Mucosa of stomach (tissue), 1 donor: ENCODE results near the gene ABCC9.

Experiments used
- H3K27me3 ChIP-seq: one replicate; pipeline ENCODE4 v1.7.0; 2013; ENCODE audit warnings: mild to moderate bottlenecking, low read length; ENCODE audit not compliant: control insufficient read depth, insufficient read depth
- H3K36me3 ChIP-seq: one replicate; pipeline ENCODE4 v1.7.0; 2013; ENCODE audit warnings: low read length; ENCODE audit not compliant: control insufficient read depth, insufficient read depth
- H3K4me1 ChIP-seq: one replicate; pipeline ENCODE4 v1.7.0; 2013; ENCODE audit warnings: mild to moderate bottlenecking, low read length; ENCODE audit not compliant: control insufficient read depth, insufficient read depth
- H3K4me3 ChIP-seq: one replicate; pipeline ENCODE4 v1.7.0; 2013; ENCODE audit warnings: low read length
- H3K9ac ChIP-seq: one replicate; pipeline ENCODE4 v1.7.0; 2013; ENCODE audit warnings: mild to moderate bottlenecking, low read length, moderate library complexity
- H3K9me3 ChIP-seq: one replicate; pipeline ENCODE4 v1.7.0; 2013; ENCODE audit warnings: mild to moderate bottlenecking, low read length, moderate library complexity; ENCODE audit not compliant: control insufficient read depth
- donor health status: Pancreatic carcinoma.

Gene ABCC9

GRCh38 chr12:21860128-21860527 is 81.1 kb downstream of the ABCC9 start:
- H3K9me3 ChIP-seq: no peaks in the 10 kb centered on the region
- H3K27me3 ChIP-seq: no peaks in the 10 kb centered on the region
- no peaks in the 10 kb centered on the region for H3K4me1 ChIP-seq
- no peak overlapping the region for H3K4me3 ChIP-seq
- no peak overlapping the region for H3K9ac ChIP-seq
- H3K36me3 ChIP-seq: no peaks in the 10 kb centered on the region

- Histone ChIP-seq H3K36me3 (no peaks in the 10 kb centered on the region), H3K9me3 (no peaks in the 10 kb centered on the region), H3K4me1 (no peaks in the 10 kb centered on the region)
Observed at GRCh38 chr12:21852251-21852650, 89.0 kb downstream of the ABCC9 start.

GRCh38 chr12:21851151-21851550 is 90.1 kb downstream of the ABCC9 start:
- Histone ChIP-seq H3K9ac (no peak overlapping the region), H3K4me1 (no peaks in the 10 kb centered on the region), H3K9me3 (no peaks in the 10 kb centered on the region), H3K36me3 (no peaks in the 10 kb centered on the region), H3K4me3 (no peak overlapping the region), H3K27me3 (no peaks in the 10 kb centered on the region)

More at GRCh38 chr12:21852251-21852650, 89.0 kb downstream of the ABCC9 start:
- H3K4me3 ChIP-seq: no peak overlapping the region
- no peaks in the 10 kb centered on the region for H3K27me3 ChIP-seq
- no peak overlapping the region for H3K9ac ChIP-seq

GRCh38 chr12:21850419-21850818 is 90.8 kb downstream of the ABCC9 start:
- H3K9me3 ChIP-seq: no peaks in the 10 kb centered on the region
- H3K36me3 ChIP-seq: no peaks in the 10 kb centered on the region
- H3K4me3 ChIP-seq: no peak overlapping the region
- H3K27me3 ChIP-seq: no peaks in the 10 kb centered on the region
- no peaks in the 10 kb centered on the region for H3K4me1 ChIP-seq
- H3K9ac ChIP-seq: no peak overlapping the region

- Histone ChIP-seq H3K4me1 (no peaks in the 10 kb centered on the region), H3K4me3 (no peak overlapping the region), H3K9ac (no peak overlapping the region), H3K27me3 (no peaks in the 10 kb centered on the region), H3K9me3 (no peaks in the 10 kb centered on the region), H3K36me3 (no peaks in the 10 kb centered on the region)
Observed at GRCh38 chr12:21849878-21850277, 91.3 kb downstream of the ABCC9 start.

- no peaks in the 10 kb centered on the region for H3K4me1 ChIP-seq
- no peaks in the 10 kb centered on the region for H3K9me3 ChIP-seq
- no peaks in the 10 kb centered on the region for H3K36me3 ChIP-seq
- no peak overlapping the region for H3K4me3 ChIP-seq
- no peak overlapping the region for H3K9ac ChIP-seq
- H3K27me3 ChIP-seq: no peaks in the 10 kb centered on the region
Observed at GRCh38 chr12:21848192-21848591, 93.0 kb downstream of the ABCC9 start.

GRCh38 chr12:21843795-21844194 is 97.4 kb downstream of the ABCC9 start:
- Histone ChIP-seq H3K36me3 (no peaks in the 10 kb centered on the region), H3K4me3 (no peak overlapping the region), H3K4me1 (no peaks in the 10 kb centered on the region), H3K9ac (no peak overlapping the region), H3K27me3 (no peaks in the 10 kb centered on the region), H3K9me3 (no peaks in the 10 kb centered on the region)

- Histone ChIP-seq H3K9ac (no peak overlapping the region), H3K4me1 (no peaks in the 10 kb centered on the region), H3K36me3 (no peaks in the 10 kb centered on the region), H3K9me3 (no peaks in the 10 kb centered on the region), H3K27me3 (no peaks in the 10 kb centered on the region), H3K4me3 (no peak overlapping the region)
Observed at GRCh38 chr12:21839776-21840175, 101.5 kb downstream of the ABCC9 start.

GRCh38 chr12:21837847-21838246 is 103.4 kb downstream of the ABCC9 start:
- no peaks in the 10 kb centered on the region for H3K36me3 ChIP-seq
- H3K9me3 ChIP-seq: no peaks in the 10 kb centered on the region
- no peaks in the 10 kb centered on the region for H3K27me3 ChIP-seq
- H3K4me3 ChIP-seq: no peak overlapping the region
- H3K4me1 ChIP-seq: no peaks in the 10 kb centered on the region
- no peak overlapping the region for H3K9ac ChIP-seq

GRCh38 chr12:21831791-21832344 is 109.4 kb downstream of the ABCC9 start:
- H3K9me3 ChIP-seq: no peaks in the 10 kb centered on the region

GRCh38 chr12:21828779-21829178 is 112.4 kb downstream of the ABCC9 start:
- no peak overlapping the region for H3K9ac ChIP-seq
- H3K36me3 ChIP-seq: no peaks in the 10 kb centered on the region
- no peaks in the 10 kb centered on the region for H3K4me1 ChIP-seq
- no peaks in the 10 kb centered on the region for H3K27me3 ChIP-seq
- H3K4me3 ChIP-seq: no peak overlapping the region
- no peaks in the 10 kb centered on the region for H3K9me3 ChIP-seq

More at GRCh38 chr12:21831791-21832344, 109.4 kb downstream of the ABCC9 start:
- H3K27me3 ChIP-seq: no peaks in the 10 kb centered on the region
- no peak overlapping the region for H3K9ac ChIP-seq
- no peaks in the 10 kb centered on the region for H3K4me1 ChIP-seq
- no peaks in the 10 kb centered on the region for H3K36me3 ChIP-seq
- H3K4me3 ChIP-seq: no peak overlapping the region

- H3K9ac ChIP-seq: no peak overlapping the region
- H3K36me3 ChIP-seq: no peaks in the 10 kb centered on the region
- no peaks in the 10 kb centered on the region for H3K27me3 ChIP-seq
- no peaks in the 10 kb centered on the region for H3K4me1 ChIP-seq
- no peaks in the 10 kb centered on the region for H3K9me3 ChIP-seq
- no peak overlapping the region for H3K4me3 ChIP-seq
Observed at GRCh38 chr12:21828136-21828775, 113.0 kb downstream of the ABCC9 start.
